Liver (tissue), 9 donors: Measurements from ENCODE around the gene UCK2. TPM values are rescaled to one million over a fixed set of nuclear protein-coding genes. Genes with fewer than 3 reads are reported as not detected.

Experiments used
- DNase-seq: peaks from one replicate; pipeline ENCODE4 v3.0.0-alpha.2; 2017; ENCODE audit warnings: low spot score
- H3K27ac ChIP-seq, 2 donors: one replicate each; pipeline ENCODE4 v1.7.0; 2013; ENCODE audit warnings: inconsistent platforms in 2 of 2, low read length in 2 of 2, control low read depth in 1 of 2, low read depth in 1 of 2, mild to moderate bottlenecking in 1 of 2
- H3K27me3 ChIP-seq, 4 donors: one replicate each; pipeline versions ENCODE4 v1.6.1 to v1.7.0; 2013; ENCODE audit warnings: low read length in 3 of 4, inconsistent platforms in 1 of 4, mild to moderate bottlenecking in 1 of 4, moderate library complexity in 1 of 4; ENCODE audit not compliant: control insufficient read depth in 4 of 4, insufficient read depth in 4 of 4
- H3K36me3 ChIP-seq, 4 donors: one replicate each; pipeline versions ENCODE4 v1.6.1 to v1.7.0; 2013; ENCODE audit warnings: low read length in 3 of 4, mild to moderate bottlenecking in 3 of 4, low read depth in 1 of 4, moderate library complexity in 1 of 4; ENCODE audit not compliant: control insufficient read depth in 4 of 4, insufficient read depth in 3 of 4
- H3K4me1 ChIP-seq, 4 donors: one replicate each; pipeline versions ENCODE4 v1.6.1 to v1.7.0; 2013; ENCODE audit warnings: low read length in 3 of 4, mild to moderate bottlenecking in 3 of 4, moderate library complexity in 1 of 4; ENCODE audit not compliant: control insufficient read depth in 4 of 4, insufficient read depth in 4 of 4
- H3K4me3 ChIP-seq, 3 donors: one replicate each; pipeline versions ENCODE4 v1.6.1 to v1.7.0; 2013; ENCODE audit warnings: low read length in 3 of 3, control low read depth in 1 of 3, low read depth in 1 of 3, mild to moderate bottlenecking in 1 of 3
- H3K9ac ChIP-seq, 2 donors: one replicate each; pipeline ENCODE4 v1.7.0; 2013; ENCODE audit warnings: low read length in 2 of 2, mild to moderate bottlenecking in 2 of 2, moderate library complexity in 2 of 2, control low read depth in 1 of 2, low read depth in 1 of 2
- H3K9me3 ChIP-seq, 4 donors: one replicate each; pipeline versions ENCODE4 v1.6.1 to v1.7.0; 2013; ENCODE audit warnings: low read length in 3 of 4; ENCODE audit not compliant: control insufficient read depth in 4 of 4
- EGR1 ChIP-seq, 2 donors: IDR thresholded peaks; 2 replicates each; pipeline ENCODE4 v1.6.1; 2016 to 2018; ENCODE audit warnings: antibody characterized with exemption in 2 of 2, low read depth in 2 of 2
- FOXA1 ChIP-seq: IDR thresholded peaks from 2 replicates; pipeline ENCODE4 v1.6.1; 2016; ENCODE audit warnings: antibody characterized with exemption
- GABPA ChIP-seq, 2 donors: IDR thresholded peaks in 1 of 2; conservative IDR thresholded peaks in 1 of 2; 2 replicates each; pipeline ENCODE4 v1.6.1; 2016; ENCODE audit warnings: antibody characterized with exemption in 2 of 2, mild to moderate bottlenecking in 1 of 2, moderate library complexity in 1 of 2
- HNF4A ChIP-seq, 2 donors: conservative IDR thresholded peaks; 2 replicates each; pipeline ENCODE4 v1.6.1; 2016; ENCODE audit warnings: antibody characterized with exemption in 2 of 2, mild to moderate bottlenecking in 2 of 2
- HNF4G ChIP-seq: IDR thresholded peaks from 2 replicates; pipeline ENCODE4 v1.6.1; 2016; ENCODE audit warnings: antibody characterized with exemption
- JUND ChIP-seq, 2 donors: IDR thresholded peaks; 2 replicates each; pipeline ENCODE4 v1.6.1; 2016; ENCODE audit warnings: antibody characterized with exemption in 2 of 2
- NR2F2 ChIP-seq: IDR thresholded peaks from 2 replicates; pipeline ENCODE4 v1.6.1; 2016; ENCODE audit warnings: antibody characterized with exemption
- RXRA ChIP-seq, 2 donors: IDR thresholded peaks; 2 replicates each; pipeline ENCODE4 v1.6.1; 2017 to 2018; ENCODE audit warnings: antibody characterized with exemption in 2 of 2, mild to moderate bottlenecking in 1 of 2
- SP1 ChIP-seq: IDR thresholded peaks from 2 replicates; pipeline ENCODE4 v1.6.1; 2018; ENCODE audit warnings: antibody characterized with exemption, mild to moderate bottlenecking
- TAF1 ChIP-seq: conservative IDR thresholded peaks from 2 replicates; pipeline ENCODE4 v1.6.1; 2016; ENCODE audit warnings: antibody characterized with exemption, mild to moderate bottlenecking
- YY1 ChIP-seq: IDR thresholded peaks from 2 replicates; pipeline ENCODE4 v1.6.1; 2016; ENCODE audit warnings: antibody characterized with exemption, mild to moderate bottlenecking
- WGBS: extraction: QIAGEN DNeasy Blood & Tissue Kit; methylation state at CpG from one replicate; pipeline ENCODE4 v1.1.7; 2013; 5-methylcytosine and 5-hydroxymethylcytosine counted together
- polyA plus RNA-seq, 2 donors: library from polyadenylated mRNA; stranded (reverse) in 1 of 2; unstranded in 1 of 2; fragments of 200-250 nt in 1 of 2; fragments of >200 nt in 1 of 2; fragmentation: Nextera tagmentation in 1 of 2; extraction: Ambion mirVana in 1 of 2; gene quantifications; one replicate each; pipeline versions ENCODE4 v1.2.1 to v1.2.3, GENCODE V29; 2013 to 2015
- total RNA-seq, 2 donors: library from RNA; depleted of rRNA; stranded (reverse); fragments of >200 nt; gene quantifications; one replicate each; pipeline ENCODE4 v1.2.3, GENCODE V29; 2014
- TF ChIP-seq, protein P1 (sequence below): fragments of 150-350 bp; IDR thresholded peaks from 2 replicates; pipeline ENCODE4 v1.5.1; 2017; ENCODE audit warnings: improper control_type of control experiment, low read depth, low read length; ENCODE audit not compliant: missing input control
- TF ChIP-seq, protein P2 (sequence below): IDR thresholded peaks from 2 replicates; pipeline ENCODE4 v1.6.1; 2016; ENCODE audit warnings: antibody characterized with exemption, mild to moderate bottlenecking
- TF ChIP-seq, protein P3 (sequence below): IDR thresholded peaks from 2 replicates; pipeline ENCODE4 v1.6.1; 2016; ENCODE audit warnings: antibody characterized with exemption
- TF ChIP-seq, protein P4 (sequence below): IDR thresholded peaks from 2 replicates; pipeline ENCODE4 v1.6.1; 2016; ENCODE audit warnings: antibody characterized with exemption
- donor health status: healthy.
- donor health status: healthy.
- donor health status: healthy.
- donor health status: healthy.
- donor health status: healthy.

Gene UCK2
- total and polyA plus RNA-seq, 4 donors = 8.9 to 25.5 (median 17.3) TPM

DNA sequence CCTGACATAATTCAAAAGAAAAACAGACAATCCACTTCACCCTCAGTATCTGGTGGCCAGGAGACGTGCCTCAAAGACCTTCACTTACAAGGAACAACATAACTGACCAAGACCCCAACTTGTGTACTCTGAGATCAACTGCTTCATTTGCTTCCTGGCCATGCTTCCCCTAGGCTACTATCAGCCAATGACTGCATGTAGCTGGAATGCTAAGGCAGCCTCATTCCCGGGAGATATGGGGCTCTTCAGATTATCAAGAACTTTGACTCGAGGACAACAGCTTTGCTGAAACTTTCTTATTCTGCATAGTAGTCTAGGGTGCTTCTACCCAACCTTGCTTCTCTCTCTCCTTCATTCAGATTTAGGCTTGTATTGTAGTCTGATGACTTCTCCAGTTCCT is 11.7 kb upstream of the UCK2 start:
- DNase-seq = no peak
- TF ChIP-seq HNF4A (conservative IDR thresholded peaks at IDR 0.05) (no peak), FOXA1 (no peak), GABPA (IDR thresholded peaks at IDR 0.05 in 1 of 2, conservative IDR thresholded peaks at IDR 0.05 in 1 of 2) (no peak), HNF4G (no peak), JUND (IDR thresholded peaks at IDR 0.05) (no peak), EGR1 (IDR thresholded peaks at IDR 0.05; ENCODE audit: low read depth in 2 of 2) (no peak), TAF1 (no peak)
- TF ChIP-seq, protein P1, sequence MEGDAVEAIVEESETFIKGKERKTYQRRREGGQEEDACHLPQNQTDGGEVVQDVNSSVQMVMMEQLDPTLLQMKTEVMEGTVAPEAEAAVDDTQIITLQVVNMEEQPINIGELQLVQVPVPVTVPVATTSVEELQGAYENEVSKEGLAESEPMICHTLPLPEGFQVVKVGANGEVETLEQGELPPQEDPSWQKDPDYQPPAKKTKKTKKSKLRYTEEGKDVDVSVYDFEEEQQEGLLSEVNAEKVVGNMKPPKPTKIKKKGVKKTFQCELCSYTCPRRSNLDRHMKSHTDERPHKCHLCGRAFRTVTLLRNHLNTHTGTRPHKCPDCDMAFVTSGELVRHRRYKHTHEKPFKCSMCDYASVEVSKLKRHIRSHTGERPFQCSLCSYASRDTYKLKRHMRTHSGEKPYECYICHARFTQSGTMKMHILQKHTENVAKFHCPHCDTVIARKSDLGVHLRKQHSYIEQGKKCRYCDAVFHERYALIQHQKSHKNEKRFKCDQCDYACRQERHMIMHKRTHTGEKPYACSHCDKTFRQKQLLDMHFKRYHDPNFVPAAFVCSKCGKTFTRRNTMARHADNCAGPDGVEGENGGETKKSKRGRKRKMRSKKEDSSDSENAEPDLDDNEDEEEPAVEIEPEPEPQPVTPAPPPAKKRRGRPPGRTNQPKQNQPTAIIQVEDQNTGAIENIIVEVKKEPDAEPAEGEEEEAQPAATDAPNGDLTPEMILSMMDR = no peak
- TF ChIP-seq, protein P2, sequence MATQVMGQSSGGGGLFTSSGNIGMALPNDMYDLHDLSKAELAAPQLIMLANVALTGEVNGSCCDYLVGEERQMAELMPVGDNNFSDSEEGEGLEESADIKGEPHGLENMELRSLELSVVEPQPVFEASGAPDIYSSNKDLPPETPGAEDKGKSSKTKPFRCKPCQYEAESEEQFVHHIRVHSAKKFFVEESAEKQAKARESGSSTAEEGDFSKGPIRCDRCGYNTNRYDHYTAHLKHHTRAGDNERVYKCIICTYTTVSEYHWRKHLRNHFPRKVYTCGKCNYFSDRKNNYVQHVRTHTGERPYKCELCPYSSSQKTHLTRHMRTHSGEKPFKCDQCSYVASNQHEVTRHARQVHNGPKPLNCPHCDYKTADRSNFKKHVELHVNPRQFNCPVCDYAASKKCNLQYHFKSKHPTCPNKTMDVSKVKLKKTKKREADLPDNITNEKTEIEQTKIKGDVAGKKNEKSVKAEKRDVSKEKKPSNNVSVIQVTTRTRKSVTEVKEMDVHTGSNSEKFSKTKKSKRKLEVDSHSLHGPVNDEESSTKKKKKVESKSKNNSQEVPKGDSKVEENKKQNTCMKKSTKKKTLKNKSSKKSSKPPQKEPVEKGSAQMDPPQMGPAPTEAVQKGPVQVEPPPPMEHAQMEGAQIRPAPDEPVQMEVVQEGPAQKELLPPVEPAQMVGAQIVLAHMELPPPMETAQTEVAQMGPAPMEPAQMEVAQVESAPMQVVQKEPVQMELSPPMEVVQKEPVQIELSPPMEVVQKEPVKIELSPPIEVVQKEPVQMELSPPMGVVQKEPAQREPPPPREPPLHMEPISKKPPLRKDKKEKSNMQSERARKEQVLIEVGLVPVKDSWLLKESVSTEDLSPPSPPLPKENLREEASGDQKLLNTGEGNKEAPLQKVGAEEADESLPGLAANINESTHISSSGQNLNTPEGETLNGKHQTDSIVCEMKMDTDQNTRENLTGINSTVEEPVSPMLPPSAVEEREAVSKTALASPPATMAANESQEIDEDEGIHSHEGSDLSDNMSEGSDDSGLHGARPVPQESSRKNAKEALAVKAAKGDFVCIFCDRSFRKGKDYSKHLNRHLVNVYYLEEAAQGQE = no peak
- TF ChIP-seq, protein P3, sequence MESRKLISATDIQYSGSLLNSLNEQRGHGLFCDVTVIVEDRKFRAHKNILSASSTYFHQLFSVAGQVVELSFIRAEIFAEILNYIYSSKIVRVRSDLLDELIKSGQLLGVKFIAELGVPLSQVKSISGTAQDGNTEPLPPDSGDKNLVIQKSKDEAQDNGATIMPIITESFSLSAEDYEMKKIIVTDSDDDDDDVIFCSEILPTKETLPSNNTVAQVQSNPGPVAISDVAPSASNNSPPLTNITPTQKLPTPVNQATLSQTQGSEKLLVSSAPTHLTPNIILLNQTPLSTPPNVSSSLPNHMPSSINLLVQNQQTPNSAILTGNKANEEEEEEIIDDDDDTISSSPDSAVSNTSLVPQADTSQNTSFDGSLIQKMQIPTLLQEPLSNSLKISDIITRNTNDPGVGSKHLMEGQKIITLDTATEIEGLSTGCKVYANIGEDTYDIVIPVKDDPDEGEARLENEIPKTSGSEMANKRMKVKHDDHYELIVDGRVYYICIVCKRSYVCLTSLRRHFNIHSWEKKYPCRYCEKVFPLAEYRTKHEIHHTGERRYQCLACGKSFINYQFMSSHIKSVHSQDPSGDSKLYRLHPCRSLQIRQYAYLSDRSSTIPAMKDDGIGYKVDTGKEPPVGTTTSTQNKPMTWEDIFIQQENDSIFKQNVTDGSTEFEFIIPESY = no peak
- TF ChIP-seq, protein P4, sequence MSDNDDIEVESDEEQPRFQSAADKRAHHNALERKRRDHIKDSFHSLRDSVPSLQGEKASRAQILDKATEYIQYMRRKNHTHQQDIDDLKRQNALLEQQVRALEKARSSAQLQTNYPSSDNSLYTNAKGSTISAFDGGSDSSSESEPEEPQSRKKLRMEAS = no peak
- H3K9me3 ChIP-seq = no peaks in the 10 kb centered on the region
- H3K9ac ChIP-seq = no peak overlapping the region
- H3K27ac ChIP-seq = no peak overlapping the region
- no peaks in the 10 kb centered on the region for H3K27me3 ChIP-seq
- no peaks in the 10 kb centered on the region for H3K36me3 ChIP-seq
- no peak overlapping the region for H3K4me3 ChIP-seq
- no peaks in the 10 kb centered on the region for H3K4me1 ChIP-seq
- WGBS = 53% methylated on average over 3 of the region's 3 CpGs

DNA sequence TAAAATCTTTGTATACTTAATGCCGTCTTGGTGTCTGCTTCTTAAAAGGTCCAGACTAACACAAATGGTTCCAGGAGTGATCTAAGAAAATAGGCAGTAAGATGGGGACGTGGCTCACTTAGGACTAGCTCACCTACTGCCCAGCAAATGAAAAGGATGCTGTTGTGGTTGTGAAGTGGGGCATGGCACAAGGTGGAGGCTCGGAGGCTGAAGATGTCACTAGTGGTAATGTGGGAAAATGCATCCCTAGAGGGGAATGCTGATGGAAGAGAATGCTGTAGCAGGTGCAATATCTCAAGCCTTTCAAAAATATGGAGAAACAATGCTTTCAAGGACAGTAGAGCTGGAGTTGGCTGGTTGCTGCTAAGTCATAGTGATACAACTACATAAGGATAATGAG is 11.3 kb upstream of the UCK2 start:
- no peaks in the 10 kb centered on the region for H3K36me3 ChIP-seq
- WGBS = 59% methylated on average over 3 of the region's 3 CpGs
- no peak overlapping the region for H3K27ac ChIP-seq
- TF ChIP-seq RXRA (IDR thresholded peaks at IDR 0.05) = no peak
- TF ChIP-seq, protein P1 = no peak
- no peak for TF ChIP-seq TAF1
- TF ChIP-seq YY1 = no peak
- no peak for TF ChIP-seq NR2F2
- TF ChIP-seq, protein P2 = no peak
- no peak for TF ChIP-seq JUND (IDR thresholded peaks at IDR 0.05)
- no peak for TF ChIP-seq SP1
- no peak for TF ChIP-seq EGR1 (IDR thresholded peaks at IDR 0.05; ENCODE audit: low read depth in 2 of 2)
- no peak for TF ChIP-seq GABPA (IDR thresholded peaks at IDR 0.05 in 1 of 2, conservative IDR thresholded peaks at IDR 0.05 in 1 of 2)
- TF ChIP-seq, protein P3 = no peak
- H3K27me3 ChIP-seq = no peaks in the 10 kb centered on the region
- no peak overlapping the region for H3K4me3 ChIP-seq
- no peak overlapping the region for H3K9ac ChIP-seq
- no peaks in the 10 kb centered on the region for H3K4me1 ChIP-seq
- no peak for DNase-seq
- H3K9me3 ChIP-seq = no peaks in the 10 kb centered on the region
